Middle frontal gyrus (tissue), 1 donor: ENCODE measurements around the gene RDH11.
A peak's percentile ranks its signal among the peaks of the same experiment; 100 is the strongest.
"Not testable (repeated sequence)": the region's sequence is repeated elsewhere in the genome, so short reads cannot be mapped to it uniquely, and the experiment has no call there.

Experiments used
- DNase-seq: peaks from one replicate; pipeline ENCODE4 v3.0.0-alpha.2; 2015; ENCODE audit warnings: low spot score; ENCODE audit errors: extremely low spot score

The RDH11 gene

GRCh38 chr14:67704484-67705089, 9.0 kb upstream of the RDH11 start:
- peak; percentile 56 for DNase-seq

GRCh38 chr14:67703997-67704396, 8.4 kb upstream of the RDH11 start:
- DNase-seq, result no peak

GRCh38 chr14:67701492-67701891, 5.9 kb upstream of the RDH11 start, which contains the start of gene RDH12:
Gene RDH12, plus strand, starts transcription at chr14:67701886. Its CDS starts 20,757 bp downstream, at chr14:67722643.
- DNase-seq, result not testable (repeated sequence)

- no peak for DNase-seq
These were observed 2.6 kb upstream of the RDH11 start for GRCh38 chr14:67698179-67698578.

- DNase-seq, result no peak
These were observed 1.4 kb upstream of the RDH11 start for GRCh38 chr14:67697006-67697405.

- peak; percentile 44 for DNase-seq
These were observed 672 bp downstream of the RDH11 start for GRCh38 chr14:67694791-67695393.

- DNase-seq, result no peak
These were observed 5.6 kb downstream of the RDH11 start for GRCh38 chr14:67690011-67690410.

- no peak for DNase-seq
These were observed 11.7 kb downstream of the RDH11 start for GRCh38 chr14:67683842-67684241.

GRCh38 chr14:67680941-67681340, 14.6 kb downstream of the RDH11 start:
- DNase-seq, result no peak

- DNase-seq, result no peak
These were observed 15.4 kb downstream of the RDH11 start for GRCh38 chr14:67680121-67680602.

- no peak for DNase-seq
These were observed 16.6 kb downstream of the RDH11 start for GRCh38 chr14:67679006-67679405.

- DNase-seq, result no peak
These were observed 20.4 kb downstream of the RDH11 start for GRCh38 chr14:67675219-67675582.

- DNase-seq, result peak; percentile 75
These were observed 20.9 kb downstream of the RDH11 start, which contains the start of gene VTI1B for GRCh38 chr14:67674480-67675218. Gene VTI1B, minus strand, starts transcription at chr14:67674632. Its CDS starts 143 bp downstream, at chr14:67674489.

- DNase-seq, result peak; percentile 8
These were observed 21.5 kb downstream of the RDH11 start for GRCh38 chr14:67674139-67674479.

- DNase-seq, result no peak
These were observed 22.1 kb downstream of the RDH11 start for GRCh38 chr14:67673451-67673850.

GRCh38 chr14:67668559-67668958, 27.0 kb downstream of the RDH11 start:
- DNase-seq, result no peak

- peak; percentile 19 for DNase-seq
These were observed 28.7 kb downstream of the RDH11 start for GRCh38 chr14:67666750-67667449.

- DNase-seq, result no peak
These were observed 29.7 kb downstream of the RDH11 start for GRCh38 chr14:67665868-67666267.

GRCh38 chr14:67663633-67664032, 31.9 kb downstream of the RDH11 start:
- no peak for DNase-seq

- no peak for DNase-seq
These were observed 41.8 kb downstream of the RDH11 start for GRCh38 chr14:67653651-67654280.

GRCh38 chr14:67652189-67652588, 43.4 kb downstream of the RDH11 start:
- DNase-seq, result no peak
